ENCODE data around the gene ARHGAP24.

ARHGAP24 gene

DNA sequence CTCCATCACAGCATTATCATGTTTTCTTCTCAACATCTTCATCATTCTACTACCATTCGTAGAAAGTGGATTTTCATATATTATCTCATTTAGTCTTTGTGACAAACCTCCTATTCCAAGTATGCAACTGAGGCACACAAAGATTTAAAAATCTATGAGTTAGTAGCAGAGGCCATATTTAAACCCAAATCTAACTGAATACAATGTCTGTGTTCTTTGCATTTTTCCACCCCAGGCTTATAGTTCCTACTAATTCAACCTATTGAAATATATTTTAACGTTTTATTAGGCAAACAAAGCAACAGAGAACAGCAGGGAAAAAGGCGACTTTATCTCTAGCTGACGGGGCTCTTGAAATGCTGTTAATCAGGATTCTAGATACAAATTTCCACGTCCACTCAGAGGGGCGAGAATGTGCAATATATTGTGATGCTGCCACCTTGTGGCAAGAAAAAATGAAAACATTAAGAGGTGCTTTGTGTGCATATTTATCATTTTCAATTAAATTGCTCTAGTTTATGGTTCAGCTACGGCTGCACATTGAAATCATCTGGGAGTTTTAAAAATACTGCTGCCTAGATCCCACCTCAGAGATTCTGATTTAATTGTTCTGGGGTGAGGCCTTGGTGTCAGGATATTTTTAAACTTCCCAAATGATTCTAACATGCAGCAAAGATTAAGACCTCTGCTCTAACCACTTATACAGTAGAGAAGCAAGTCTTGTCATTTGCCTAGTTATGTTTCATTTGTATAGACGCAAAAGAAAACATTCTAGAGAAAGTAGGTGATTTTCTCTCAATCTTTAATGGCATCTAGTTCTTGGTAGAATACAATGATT, 569.0 kb downstream of the ARHGAP24 start:
- no peak for DNase-seq

DNA sequence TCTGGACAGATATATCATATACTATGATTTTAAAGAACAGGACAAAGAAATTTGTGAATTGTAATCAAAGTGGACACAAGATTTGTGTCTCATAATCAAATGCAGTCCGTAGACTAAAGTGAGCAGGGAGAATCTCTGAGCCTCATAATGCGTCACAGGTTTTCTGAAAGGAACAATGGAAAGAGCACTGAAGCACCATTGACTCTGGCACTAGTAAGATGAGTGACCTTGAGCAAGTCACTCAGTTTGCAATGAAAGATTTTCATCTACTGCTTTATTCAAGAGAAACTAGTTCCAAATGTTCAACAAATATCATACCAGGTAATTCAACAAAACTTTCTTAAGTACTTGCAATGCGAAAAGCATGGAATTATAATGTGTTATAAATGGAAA, 569.6 kb downstream of the ARHGAP24 start:
- no peak for DNase-seq

DNA sequence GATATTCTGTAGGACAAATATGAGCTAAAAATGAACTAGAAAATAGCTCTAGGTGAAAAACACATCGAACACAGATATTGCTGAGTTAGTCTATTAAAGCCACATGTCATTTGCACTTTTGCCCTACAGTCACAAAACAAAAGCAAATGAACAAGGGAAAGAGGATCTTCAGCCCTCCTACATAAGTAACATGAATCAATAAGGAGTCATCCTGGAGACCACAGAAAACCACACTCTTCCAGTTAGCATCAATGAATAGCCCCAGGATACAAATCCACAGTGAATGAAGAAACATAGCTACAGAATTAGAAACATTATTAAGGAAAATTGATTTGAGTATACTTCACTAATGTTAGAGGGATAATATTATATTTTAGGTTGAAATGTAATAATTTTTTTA, 573.5 kb downstream of the ARHGAP24 start:
- DNase-seq = no peak

GRCh38 chr4:86050496-86050895, 575.5 kb downstream of the ARHGAP24 start:
- no peak for DNase-seq

Data from activated T-cell treated with anti-CD3 and anti-CD28 coated beads, Interleukin-2, amount 50 U/mL, for 48 hours (primary cell).